ENCODE results near the gene SCFD2. TPM values are rescaled to one million over a fixed set of nuclear protein-coding genes. Genes with fewer than 3 reads are reported as not detected.
A peak's percentile ranks its signal among the peaks of the same experiment; 100 is the strongest.

The SCFD2 gene
- total and polyA plus RNA-seq, 12 donors = 2.9 to 15.0 (median 9.7) TPM

DNA sequence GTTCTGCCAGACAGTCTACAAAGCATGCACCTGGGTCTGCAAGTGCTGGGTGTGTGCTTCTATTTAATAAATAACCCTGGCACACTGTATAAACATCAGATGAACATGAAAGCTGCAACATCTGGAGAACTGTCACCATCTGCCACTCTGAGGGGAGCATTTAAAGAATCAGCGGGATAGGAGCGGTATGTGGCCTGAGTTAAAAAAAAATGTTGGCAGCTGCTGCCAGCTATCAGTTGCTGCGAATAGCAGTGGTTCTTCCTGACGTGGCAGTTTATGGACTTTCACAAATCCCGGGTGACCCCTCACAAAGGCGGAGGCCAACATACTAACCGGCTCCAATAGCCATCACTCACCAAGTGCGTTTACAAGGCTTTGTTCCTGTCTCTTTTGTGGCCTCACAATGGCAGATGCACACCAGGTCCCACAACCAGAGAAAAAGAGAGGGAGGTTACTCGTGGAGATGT lies 408.6 kb downstream of the SCFD2 start:
- no peaks in the 10 kb centered on the region for H3K36me3 ChIP-seq
- H3K9me3 ChIP-seq = no peaks in the 10 kb centered on the region
- no peaks in the 10 kb centered on the region for H3K27me3 ChIP-seq
- intact Hi-C loops (cut with DNase I) = loop anchor here in 4 of 10 donors (10.0 kb wide), 2 partner anchors 82 to 92 kb away; partner anchors contain the start of gene RASL11B (in 2 of the 4)
- WGBS, 2 donors = 21 to 40% methylated on average over 9 of the region's 9 CpGs
- DNase-seq = peak in 1 of 2 donors; percentile 21
- H3K4me3 ChIP-seq = no peak overlapping the region
- no peak for TF ChIP-seq CTCF (IDR thresholded peaks at IDR 0.05)
- ATAC-seq = peak; percentile 14 to 87 (median 70)
- peaks cover 0 to 45% (median 20%) of the 10 kb centered on the region in 9 donors for H3K4me1 ChIP-seq
- H3K27ac ChIP-seq = peak overlapping the region in 9 of 10 donors; percentile 4 to 71 (median 57)

DNA sequence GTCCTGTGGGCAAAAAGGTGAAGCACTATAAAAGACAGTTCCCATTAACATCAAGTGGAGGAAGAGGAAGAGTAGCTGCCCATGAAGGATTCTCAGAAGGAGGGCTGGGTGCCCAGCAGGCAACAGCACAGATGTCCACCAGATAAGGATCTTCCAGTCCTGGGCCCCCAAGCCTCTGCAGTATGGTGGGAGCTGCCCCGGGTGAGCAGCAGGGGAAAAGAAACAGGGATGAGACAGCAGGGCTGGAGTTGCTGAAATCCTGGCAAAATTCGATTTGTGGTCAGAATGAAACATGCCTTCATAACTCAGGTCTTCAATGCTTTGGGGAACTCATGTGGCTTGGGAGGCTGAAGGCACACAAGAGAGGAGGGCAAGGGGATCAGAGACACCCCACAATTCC lies 409.2 kb downstream of the SCFD2 start:
- ATAC-seq = peak in 2 of 8 donors; percentile 11 to 15
- no peak for DNase-seq
- Histone ChIP-seq H3K27me3 (no peaks in the 10 kb centered on the region), H3K4me3 (no peak overlapping the region), H3K4me1 (peaks cover 0 to 40% (median 17%) of the 10 kb centered on the region in 9 donors), H3K27ac (peak overlapping the region in 1 of 10 donors; percentile 71), H3K36me3 (no peaks in the 10 kb centered on the region), H3K9me3 (no peaks in the 10 kb centered on the region)
- no peak for TF ChIP-seq CTCF (IDR thresholded peaks at IDR 0.05)
- 65 to 66% methylated on average over 2 of the region's 2 CpGs for WGBS, 2 donors
- intact Hi-C loops (cut with DNase I) = loop anchor here in 4 of 10 donors (10.0 kb wide), 2 partner anchors 82 to 92 kb away; partner anchors contain the start of gene RASL11B (in 2 of the 4)

GRCh38 chr4:52954560-52955170 lies 411.2 kb downstream of the SCFD2 start:
- intact Hi-C loops (cut with DNase I) = loop anchor here in 4 of 10 donors (10.0 kb wide), 2 partner anchors 80 to 90 kb away; partner anchors contain the start of gene RASL11B (in 2 of the 4)

DNA sequence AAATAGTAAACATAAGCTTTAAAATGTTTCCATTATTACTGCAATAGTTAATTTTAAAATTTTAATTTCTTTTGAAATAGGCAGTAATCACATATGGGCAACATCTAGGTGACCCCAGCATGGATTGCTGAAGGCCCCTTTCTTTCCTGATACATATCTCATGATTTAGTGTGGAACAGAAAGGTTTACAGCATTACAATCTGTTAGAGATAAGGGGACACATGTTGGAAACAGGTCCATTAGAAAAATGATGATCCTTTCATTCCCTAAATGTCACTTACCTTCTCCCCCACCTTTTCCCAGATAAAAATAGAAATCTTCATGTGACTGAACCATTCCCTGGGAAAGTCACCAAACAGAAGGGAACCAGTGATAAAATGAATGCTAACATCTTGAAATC lies 413.3 kb downstream of the SCFD2 start:
- Histone ChIP-seq H3K9me3 (no peaks in the 10 kb centered on the region), H3K4me1 (peaks cover 0 to 33% (median 11%) of the 10 kb centered on the region in 9 donors), H3K27me3 (no peaks in the 10 kb centered on the region), H3K4me3 (no peak overlapping the region), H3K36me3 (no peaks in the 10 kb centered on the region), H3K27ac (no peak overlapping the region)
- ATAC-seq = no peak
- DNase-seq = no peak
- no peak for TF ChIP-seq CTCF (IDR thresholded peaks at IDR 0.05)
- intact Hi-C loops (cut with DNase I) = loop anchor here in 4 of 10 donors (10.0 kb wide), 2 partner anchors 78 to 88 kb away; partner anchors contain the start of gene RASL11B (in 2 of the 4)

More at GRCh38 chr4:52954560-52955170, 411.2 kb downstream of the SCFD2 start:
- no peaks in the 10 kb centered on the region for H3K27me3 ChIP-seq
- no peak overlapping the region for H3K27ac ChIP-seq
- H3K4me1 ChIP-seq = peaks cover 0 to 38% (median 17%) of the 10 kb centered on the region in 9 donors
- WGBS, 2 donors = 87 to 90% methylated on average over 6 of the region's 6 CpGs
- no peaks in the 10 kb centered on the region for H3K36me3 ChIP-seq
- ATAC-seq (no peak), DNase-seq (no peak)
- no peak overlapping the region for H3K4me3 ChIP-seq
- TF ChIP-seq CTCF (IDR thresholded peaks at IDR 0.05) = no peak
- no peaks in the 10 kb centered on the region for H3K9me3 ChIP-seq

Measured in heart right ventricle (tissue), 16 donors.